ENCODE results near the gene ADGRB2. TPM values are rescaled to one million over a fixed set of nuclear protein-coding genes. Genes with fewer than 3 reads are reported as not detected.
A peak's percentile ranks its signal among the peaks of the same experiment; 100 is the strongest.

Gene ADGRB2
- total RNA-seq, 1 donor: 7.9 TPM

- no peak for DNase-seq (ENCODE audit: low read depth)
These were observed 35.2 kb upstream of the ADGRB2 start for GRCh38 chr1:31799196-31799894.

DNA sequence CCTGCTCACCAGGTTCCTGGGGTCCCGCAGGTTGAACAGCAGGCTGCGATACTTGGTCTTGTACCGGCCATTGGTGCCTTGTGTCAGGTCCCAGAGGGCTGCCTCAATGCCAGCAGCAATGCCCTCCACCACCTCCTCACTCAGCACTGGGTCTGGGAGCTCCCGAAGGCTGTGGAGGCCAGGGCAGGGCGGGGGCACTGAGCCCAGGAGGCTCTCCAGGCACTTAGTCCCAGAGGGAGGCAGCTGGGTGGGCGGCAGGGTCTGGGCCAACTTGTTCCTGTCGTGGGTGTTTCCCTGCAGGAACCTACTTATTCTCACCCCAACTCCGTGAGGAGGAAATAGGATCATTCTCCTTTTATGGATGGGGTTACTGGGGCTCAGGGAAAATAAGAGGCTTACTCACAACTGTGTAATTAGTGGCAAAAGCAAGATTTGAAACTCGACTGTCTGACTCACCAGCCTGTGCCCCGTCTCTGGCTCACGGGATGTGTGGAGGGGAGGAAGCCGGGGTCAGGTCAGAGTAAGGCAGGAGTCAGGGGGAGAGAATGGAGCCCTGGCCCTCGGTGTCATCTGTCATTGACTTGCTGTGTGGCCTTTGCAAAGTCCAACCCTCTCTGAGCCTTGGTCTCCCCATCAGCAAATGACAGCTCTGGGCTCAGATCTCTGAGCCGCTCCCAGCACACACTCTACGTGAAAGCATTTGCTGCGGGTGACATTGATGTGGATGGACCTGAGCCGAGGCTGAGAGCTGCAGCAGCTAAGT lies 34.5 kb upstream of the ADGRB2 start:
- no peak for TF ChIP-seq CTCF (IDR thresholded peaks at IDR 0.05; ENCODE audit: insufficient read depth, low read length)
- peak overlapping the region; percentile 66 for H3K4me3 ChIP-seq (ENCODE audit: low read depth, low read length)
- peak; percentile 79 for DNase-seq (ENCODE audit: low read depth)

More at GRCh38 chr1:31799196-31799894, 35.2 kb upstream of the ADGRB2 start:
- no peak for TF ChIP-seq CTCF (IDR thresholded peaks at IDR 0.05; ENCODE audit: insufficient read depth, low read length)
- no peak overlapping the region for H3K4me3 ChIP-seq (ENCODE audit: low read depth, low read length)

DNA sequence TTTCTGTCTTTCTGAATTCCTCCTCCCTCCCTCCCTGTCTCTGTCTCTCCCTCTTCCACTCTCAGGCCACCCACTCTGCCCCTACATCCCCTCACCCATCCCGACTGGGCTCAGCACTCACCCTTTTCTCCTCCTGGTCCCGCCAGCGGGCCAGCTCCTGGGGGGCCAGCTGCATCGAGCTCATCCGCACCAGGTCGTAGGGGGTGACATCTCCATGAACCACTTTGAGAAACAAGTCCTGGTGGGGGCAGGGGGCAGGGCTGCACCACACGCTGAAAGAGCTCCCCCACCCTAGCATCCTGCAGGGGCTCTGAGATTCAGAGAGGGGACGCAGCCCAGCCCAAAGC lies 33.9 kb upstream of the ADGRB2 start:
- DNase-seq (ENCODE audit: low read depth): no peak
- TF ChIP-seq CTCF (IDR thresholded peaks at IDR 0.05; ENCODE audit: insufficient read depth, low read length): no peak
- H3K4me3 ChIP-seq (ENCODE audit: low read depth, low read length): peak overlapping the region; percentile 66

- H3K4me3 ChIP-seq (ENCODE audit: low read depth, low read length): peak overlapping the region; percentile 66
- no peak for TF ChIP-seq CTCF (IDR thresholded peaks at IDR 0.05; ENCODE audit: insufficient read depth, low read length)
- no peak for DNase-seq (ENCODE audit: low read depth)
These were observed 33.1 kb upstream of the ADGRB2 start for GRCh38 chr1:31797216-31797615.

GRCh38 chr1:31796707-31797106 lies 32.6 kb upstream of the ADGRB2 start:
- TF ChIP-seq CTCF (IDR thresholded peaks at IDR 0.05; ENCODE audit: insufficient read depth, low read length): no peak
- no peak for DNase-seq (ENCODE audit: low read depth)
- peak overlapping the region; percentile 17 for H3K4me3 ChIP-seq (ENCODE audit: low read depth, low read length)

- peak; percentile 53 for DNase-seq (ENCODE audit: low read depth)
- no peak for TF ChIP-seq CTCF (IDR thresholded peaks at IDR 0.05; ENCODE audit: insufficient read depth, low read length)
- no peak overlapping the region for H3K4me3 ChIP-seq (ENCODE audit: low read depth, low read length)
These were observed 31.9 kb upstream of the ADGRB2 start for GRCh38 chr1:31795801-31796621.
